ENCODE measurements around the gene JARID2. TPM values are rescaled to one million over a fixed set of nuclear protein-coding genes. Genes with fewer than 3 reads are reported as not detected.

Gene JARID2
- total RNA-seq, 4 donors from 2014 or later = 12.1 to 33.8 (median 17.0) TPM

DNA sequence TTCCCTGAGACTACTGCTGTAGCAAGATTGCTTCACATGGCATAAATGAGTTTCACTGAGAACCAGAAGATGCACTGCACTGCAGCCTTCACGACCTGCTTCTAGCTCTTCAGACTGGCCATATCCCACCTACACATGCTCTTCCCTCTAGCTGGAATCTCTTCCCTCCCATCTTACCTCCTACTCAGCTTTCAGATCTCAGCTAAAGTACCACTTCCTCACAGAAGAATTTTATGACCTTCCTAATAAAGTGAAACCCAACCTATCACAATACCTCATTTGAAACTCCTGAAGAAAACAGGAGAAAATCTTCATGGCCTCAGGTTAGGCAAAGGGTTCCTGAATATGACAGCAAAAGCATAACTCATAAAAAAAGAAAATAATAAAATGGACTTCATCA lies 317.1 kb downstream of the JARID2 start:
- TF ChIP-seq POLR2A (IDR thresholded peaks at IDR 0.05) = no peak
- TF ChIP-seq, protein P1, sequence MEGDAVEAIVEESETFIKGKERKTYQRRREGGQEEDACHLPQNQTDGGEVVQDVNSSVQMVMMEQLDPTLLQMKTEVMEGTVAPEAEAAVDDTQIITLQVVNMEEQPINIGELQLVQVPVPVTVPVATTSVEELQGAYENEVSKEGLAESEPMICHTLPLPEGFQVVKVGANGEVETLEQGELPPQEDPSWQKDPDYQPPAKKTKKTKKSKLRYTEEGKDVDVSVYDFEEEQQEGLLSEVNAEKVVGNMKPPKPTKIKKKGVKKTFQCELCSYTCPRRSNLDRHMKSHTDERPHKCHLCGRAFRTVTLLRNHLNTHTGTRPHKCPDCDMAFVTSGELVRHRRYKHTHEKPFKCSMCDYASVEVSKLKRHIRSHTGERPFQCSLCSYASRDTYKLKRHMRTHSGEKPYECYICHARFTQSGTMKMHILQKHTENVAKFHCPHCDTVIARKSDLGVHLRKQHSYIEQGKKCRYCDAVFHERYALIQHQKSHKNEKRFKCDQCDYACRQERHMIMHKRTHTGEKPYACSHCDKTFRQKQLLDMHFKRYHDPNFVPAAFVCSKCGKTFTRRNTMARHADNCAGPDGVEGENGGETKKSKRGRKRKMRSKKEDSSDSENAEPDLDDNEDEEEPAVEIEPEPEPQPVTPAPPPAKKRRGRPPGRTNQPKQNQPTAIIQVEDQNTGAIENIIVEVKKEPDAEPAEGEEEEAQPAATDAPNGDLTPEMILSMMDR (IDR thresholded peaks at IDR 0.05) = no peak
- no peak overlapping the region for H3K4me3 ChIP-seq
- H3K36me3 ChIP-seq = no peaks in the 10 kb centered on the region
- no peak overlapping the region for H3K27ac ChIP-seq
- H3K9me3 ChIP-seq = no peaks in the 10 kb centered on the region
- H3K27me3 ChIP-seq = no peaks in the 10 kb centered on the region
- H3K4me1 ChIP-seq = no peaks in the 10 kb centered on the region
- no peak for DNase-seq

DNA sequence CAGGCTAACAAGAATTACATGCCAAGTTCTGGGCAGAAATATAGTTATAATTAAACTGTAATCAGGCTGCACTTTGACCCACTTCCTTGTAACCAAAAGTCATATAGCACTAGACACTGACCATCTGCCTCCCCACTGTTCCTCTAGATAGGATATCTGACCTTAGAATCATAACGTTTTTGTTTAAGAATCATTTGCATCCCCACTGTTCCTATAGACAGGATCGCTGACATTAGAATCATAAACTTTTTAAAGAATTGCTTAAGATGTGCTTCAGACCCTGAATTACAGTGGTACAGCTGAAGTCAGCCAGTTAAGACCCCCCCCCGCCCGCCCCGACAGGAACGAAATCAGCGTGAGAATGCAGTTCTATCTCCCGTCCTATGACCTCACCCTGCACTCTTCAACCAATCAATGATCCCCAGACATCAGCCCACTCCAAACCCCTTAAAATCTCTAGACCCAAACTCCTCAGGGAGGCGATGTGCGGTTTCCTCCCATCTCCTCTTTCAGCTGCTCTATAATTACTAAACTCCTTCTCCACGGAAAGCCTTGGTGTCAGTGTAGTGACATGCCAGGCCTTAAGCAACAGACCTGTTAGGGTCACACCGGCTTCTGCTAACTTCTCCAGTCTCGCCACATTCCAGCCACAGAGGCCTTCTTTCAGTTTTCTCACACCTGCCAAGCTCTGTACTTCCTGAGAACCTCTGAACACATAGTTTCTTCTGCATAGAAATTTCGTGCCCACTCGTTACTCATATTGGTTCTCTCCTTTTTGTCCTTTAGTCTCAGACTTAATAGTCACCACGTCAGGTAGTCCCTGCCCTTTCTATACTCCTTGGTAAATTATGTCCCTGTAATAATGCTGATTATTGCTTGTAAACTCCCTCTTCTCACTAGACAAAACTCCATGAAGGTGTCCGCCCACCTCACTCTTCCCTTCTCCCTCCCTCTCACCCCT lies 323.4 kb downstream of the JARID2 start:
- H3K4me1 ChIP-seq = no peaks in the 10 kb centered on the region
- H3K36me3 ChIP-seq = no peaks in the 10 kb centered on the region
- no peak for DNase-seq
- no peak overlapping the region for H3K27ac ChIP-seq
- no peaks in the 10 kb centered on the region for H3K9me3 ChIP-seq
- TF ChIP-seq POLR2A (IDR thresholded peaks at IDR 0.05) = no peak
- TF ChIP-seq, protein P1 (IDR thresholded peaks at IDR 0.05) = no peak
- H3K4me3 ChIP-seq = no peak overlapping the region
- H3K27me3 ChIP-seq = no peaks in the 10 kb centered on the region

DNA sequence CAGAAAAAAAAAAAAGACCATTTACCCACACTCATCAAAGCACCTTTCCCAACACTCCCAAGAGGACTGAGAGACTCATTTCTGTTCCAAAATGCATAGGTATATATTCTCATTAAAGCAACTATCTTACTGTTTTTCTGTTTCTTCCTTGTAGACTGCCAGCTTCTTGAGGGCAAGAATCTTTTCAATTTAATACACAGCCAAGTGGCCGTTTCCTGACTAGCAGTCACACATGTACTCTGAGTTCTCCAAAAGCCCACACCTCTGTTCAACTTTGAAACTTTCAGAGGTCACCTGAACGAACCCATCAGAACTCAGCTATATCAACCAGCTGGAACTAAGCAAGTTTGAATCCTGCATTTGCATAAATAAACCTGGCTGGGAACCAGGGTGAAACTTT lies 324.3 kb downstream of the JARID2 start:
- H3K9me3 ChIP-seq = no peaks in the 10 kb centered on the region
- H3K36me3 ChIP-seq = no peaks in the 10 kb centered on the region
- no peak overlapping the region for H3K4me3 ChIP-seq
- no peak overlapping the region for H3K27ac ChIP-seq
- no peaks in the 10 kb centered on the region for H3K27me3 ChIP-seq
- no peak for TF ChIP-seq POLR2A (IDR thresholded peaks at IDR 0.05)
- TF ChIP-seq, protein P1 (IDR thresholded peaks at IDR 0.05) = no peak
- no peak for DNase-seq
- H3K4me1 ChIP-seq = no peaks in the 10 kb centered on the region

Small RNA genes within 50 kb of the gene (small RNA-seq; reads per million reads assigned to genes)
- gene RF00001 (0 reads per million in 2 donors), gene RNU6-522P (0 to 0.13 reads per million in 2 donors), gene RNU6-645P (0 reads per million in 2 donors)

All from Peyer's patch (tissue), 4 donors.